ENCODE data around the gene ROBO1.

ROBO1 gene

DNA sequence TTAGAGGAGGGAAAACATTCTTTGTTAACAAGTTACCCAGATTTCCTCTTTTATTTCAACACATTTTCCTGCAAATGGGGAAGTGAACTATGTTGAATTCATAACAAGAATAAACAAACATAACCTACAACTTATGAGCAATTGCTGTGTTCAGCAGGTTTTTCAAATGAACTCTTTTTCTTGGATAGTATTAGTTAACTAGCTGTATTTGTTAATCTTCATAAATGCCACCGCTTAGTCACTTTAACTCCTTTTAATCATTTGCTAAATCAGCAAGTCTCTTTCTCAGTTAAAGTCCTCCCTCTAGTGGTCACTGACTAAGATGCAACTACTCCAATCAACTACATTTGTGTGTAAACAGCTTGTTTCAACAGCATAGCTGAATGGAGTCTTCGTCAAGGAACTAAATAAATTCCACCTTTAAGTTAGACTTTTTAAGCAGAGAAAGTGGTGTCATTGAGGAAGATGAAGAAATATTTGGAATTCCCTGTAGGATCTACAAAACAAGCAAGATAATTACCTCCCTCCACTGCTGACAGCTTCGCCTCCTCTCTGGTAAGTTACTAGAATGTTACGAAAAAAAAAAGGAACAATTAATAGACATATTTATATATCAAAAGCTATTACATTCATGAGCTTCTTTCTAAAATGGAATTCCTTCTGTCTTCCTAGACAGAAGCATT, 1122.0 kb downstream of the ROBO1 start:
- H3K4me3 ChIP-seq (ENCODE audit: low read depth, low read length) = no peak overlapping the region
- TF ChIP-seq, protein P1, sequence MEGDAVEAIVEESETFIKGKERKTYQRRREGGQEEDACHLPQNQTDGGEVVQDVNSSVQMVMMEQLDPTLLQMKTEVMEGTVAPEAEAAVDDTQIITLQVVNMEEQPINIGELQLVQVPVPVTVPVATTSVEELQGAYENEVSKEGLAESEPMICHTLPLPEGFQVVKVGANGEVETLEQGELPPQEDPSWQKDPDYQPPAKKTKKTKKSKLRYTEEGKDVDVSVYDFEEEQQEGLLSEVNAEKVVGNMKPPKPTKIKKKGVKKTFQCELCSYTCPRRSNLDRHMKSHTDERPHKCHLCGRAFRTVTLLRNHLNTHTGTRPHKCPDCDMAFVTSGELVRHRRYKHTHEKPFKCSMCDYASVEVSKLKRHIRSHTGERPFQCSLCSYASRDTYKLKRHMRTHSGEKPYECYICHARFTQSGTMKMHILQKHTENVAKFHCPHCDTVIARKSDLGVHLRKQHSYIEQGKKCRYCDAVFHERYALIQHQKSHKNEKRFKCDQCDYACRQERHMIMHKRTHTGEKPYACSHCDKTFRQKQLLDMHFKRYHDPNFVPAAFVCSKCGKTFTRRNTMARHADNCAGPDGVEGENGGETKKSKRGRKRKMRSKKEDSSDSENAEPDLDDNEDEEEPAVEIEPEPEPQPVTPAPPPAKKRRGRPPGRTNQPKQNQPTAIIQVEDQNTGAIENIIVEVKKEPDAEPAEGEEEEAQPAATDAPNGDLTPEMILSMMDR (IDR thresholded peaks at IDR 0.05; ENCODE audit: low read depth, low read length) = peak; percentile 56; the same call in 1 of the 2 replicates

DNA sequence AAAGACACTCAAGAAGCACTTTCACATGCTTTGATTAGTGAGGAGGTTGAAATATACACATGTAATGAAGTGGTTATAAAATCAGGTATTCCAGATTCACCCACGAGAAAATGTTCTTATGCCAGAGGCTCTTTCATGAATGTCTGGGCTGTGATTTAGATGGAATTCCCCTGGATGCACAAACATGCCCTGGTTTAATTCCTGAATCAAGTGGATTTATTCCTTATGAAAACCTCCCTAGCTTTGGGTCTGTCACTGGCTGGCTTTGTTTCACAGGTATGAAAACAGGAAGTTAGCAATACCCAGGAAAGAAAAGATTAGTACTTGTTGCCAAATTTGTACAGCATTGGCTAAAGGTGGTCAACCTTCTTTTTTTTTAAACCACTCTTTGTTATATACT, 1123.0 kb downstream of the ROBO1 start:
- no peak overlapping the region for H3K4me3 ChIP-seq (ENCODE audit: low read depth, low read length)
- TF ChIP-seq, protein P1 (IDR thresholded peaks at IDR 0.05; ENCODE audit: low read depth, low read length) = no peak

DNA sequence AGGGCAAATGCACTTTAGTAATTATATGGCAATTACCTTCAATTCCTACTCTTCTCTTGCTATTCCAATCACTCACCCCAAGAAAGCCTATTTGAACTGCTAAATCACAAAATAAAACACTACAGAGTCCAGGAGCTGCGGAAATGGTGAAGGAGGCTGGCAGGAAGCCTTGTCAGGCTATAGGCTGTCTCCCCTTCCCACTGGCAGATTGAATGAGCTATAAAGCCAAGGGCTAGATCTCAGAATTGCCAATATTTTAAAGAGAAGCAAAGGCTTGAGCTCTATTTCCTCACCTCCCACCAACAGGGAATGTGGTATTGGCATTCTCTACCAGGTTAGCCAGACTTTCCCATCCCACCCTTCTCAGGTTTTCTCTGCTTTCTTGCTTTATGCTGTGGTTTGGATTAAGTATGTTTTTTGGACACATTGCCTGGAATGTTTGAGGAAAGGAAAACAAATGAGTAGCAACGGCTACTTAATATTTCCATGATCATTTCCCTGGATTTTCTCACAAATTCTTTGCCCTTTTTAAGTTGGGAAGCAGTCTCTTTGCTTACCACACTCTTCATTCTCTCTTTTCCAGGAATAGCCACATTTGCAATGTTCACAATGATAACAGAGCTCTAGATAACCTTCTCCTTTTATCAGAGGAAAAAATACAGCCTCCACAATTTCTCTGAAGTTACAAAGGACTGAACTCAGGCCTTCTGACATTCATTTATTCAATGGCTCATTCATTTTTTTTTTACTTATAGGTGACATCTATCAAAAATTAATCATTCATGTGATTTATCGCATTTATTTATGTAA, 1125.4 kb downstream of the ROBO1 start:
- TF ChIP-seq, protein P1 (IDR thresholded peaks at IDR 0.05; ENCODE audit: low read depth, low read length) = no peak
- H3K4me3 ChIP-seq (ENCODE audit: low read depth, low read length) = no peak overlapping the region

DNA sequence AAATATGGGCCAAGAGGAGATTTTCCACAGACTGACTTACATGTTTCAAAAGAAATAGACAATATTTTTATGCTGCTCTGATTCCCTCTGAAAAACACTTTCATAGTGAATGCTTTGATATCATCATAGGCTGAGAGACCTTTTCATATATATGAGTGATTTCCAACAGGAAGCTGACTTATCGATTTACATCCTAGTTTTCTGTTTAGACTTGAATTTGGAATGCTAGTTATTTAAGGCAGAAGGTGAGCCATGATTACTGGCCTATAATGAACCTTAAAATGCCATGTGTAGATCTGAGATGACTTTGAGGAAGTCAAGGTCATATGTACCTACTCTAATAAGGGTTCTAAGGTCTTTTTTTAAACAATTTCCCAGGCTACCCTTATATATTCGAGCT, 1126.1 kb downstream of the ROBO1 start:
- no peak overlapping the region for H3K4me3 ChIP-seq (ENCODE audit: low read depth, low read length)
- TF ChIP-seq, protein P1 (IDR thresholded peaks at IDR 0.05; ENCODE audit: low read depth, low read length) = no peak

DNA sequence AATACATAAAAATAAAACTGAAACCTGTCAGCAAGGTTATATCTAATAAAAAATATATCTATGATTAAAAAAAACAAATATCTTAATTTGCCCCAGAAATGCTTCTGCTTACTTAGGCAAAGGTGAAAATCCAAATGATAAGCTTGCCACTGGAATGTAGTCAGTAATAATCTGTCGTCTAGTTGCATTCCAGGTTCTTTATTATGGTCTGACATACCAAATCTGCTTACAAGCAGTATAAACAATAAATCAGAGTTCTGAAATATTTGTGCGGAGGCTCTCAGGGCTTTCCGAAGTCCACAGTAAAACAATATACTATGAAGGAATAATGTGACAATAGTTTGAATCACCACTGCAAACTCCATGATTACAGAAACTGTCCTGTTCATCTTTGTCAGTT, 1133.5 kb downstream of the ROBO1 start:
- TF ChIP-seq, protein P1 (IDR thresholded peaks at IDR 0.05; ENCODE audit: low read depth, low read length) = no peak
- H3K4me3 ChIP-seq (ENCODE audit: low read depth, low read length) = no peak overlapping the region

DNA sequence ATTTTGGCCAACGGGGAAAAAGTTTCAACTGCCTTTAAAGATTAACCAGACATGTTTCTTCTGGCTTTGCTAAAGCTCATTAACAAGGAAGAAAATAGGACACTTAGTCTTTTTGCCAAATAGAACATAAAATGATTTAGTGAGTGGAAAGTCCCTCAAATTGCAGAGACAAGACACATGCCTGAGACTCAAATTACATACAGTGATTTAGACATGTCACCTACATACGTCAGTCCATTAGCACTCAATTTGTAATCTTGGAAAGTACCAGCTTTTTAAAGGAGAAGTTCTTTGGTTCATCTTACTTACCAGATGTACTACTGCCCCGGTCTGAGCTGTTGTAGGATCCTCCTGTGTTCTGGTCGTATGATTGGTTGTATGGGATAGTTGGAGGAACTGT, 1134.2 kb downstream of the ROBO1 start:
- no peak overlapping the region for H3K4me3 ChIP-seq (ENCODE audit: low read depth, low read length)
- TF ChIP-seq, protein P1 (IDR thresholded peaks at IDR 0.05; ENCODE audit: low read depth, low read length) = no peak

DNA sequence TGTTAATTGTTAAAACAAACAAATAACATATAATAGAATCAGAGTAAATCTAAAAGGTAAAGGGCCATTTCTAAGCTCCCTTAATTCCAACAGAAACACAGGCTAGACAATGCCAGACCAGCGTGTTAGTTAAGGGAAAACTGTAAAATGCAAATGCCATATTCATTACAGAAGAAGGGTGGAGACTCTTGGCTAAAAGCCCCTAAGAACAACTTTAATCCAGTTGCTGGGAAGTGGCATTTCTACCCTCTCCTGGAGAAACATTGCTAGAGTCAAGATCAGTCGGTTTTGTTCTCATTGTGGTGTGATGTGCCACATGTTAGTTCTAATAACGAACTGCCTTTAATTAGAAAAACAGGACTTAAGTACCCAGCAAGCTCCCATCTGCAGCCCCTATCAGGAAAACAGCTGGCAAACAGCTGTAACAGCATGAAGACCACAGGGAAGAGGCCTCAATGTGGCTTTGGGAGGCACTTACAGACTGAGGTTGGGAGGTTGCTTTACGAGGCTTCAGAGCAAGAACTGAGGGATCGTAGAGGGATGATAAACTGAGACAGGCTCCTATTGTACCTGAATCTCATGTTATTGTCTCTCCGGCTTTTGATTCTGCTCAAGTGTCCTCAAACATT, 1134.8 kb downstream of the ROBO1 start:
- TF ChIP-seq, protein P1 (IDR thresholded peaks at IDR 0.05; ENCODE audit: low read depth, low read length) = no peak
- no peak overlapping the region for H3K4me3 ChIP-seq (ENCODE audit: low read depth, low read length)
